HG03432 (cell line): ENCODE results near the gene MAG.

Experiments used
- ATAC-seq: cut with Tn5 transposase; IDR thresholded peaks from one replicate; pipeline ENCODE4 v1.9.1; 2021; ENCODE audit warnings: mild to moderate bottlenecking, moderate library complexity; ENCODE audit not compliant: unreplicated experiment

Gene MAG

DNA sequence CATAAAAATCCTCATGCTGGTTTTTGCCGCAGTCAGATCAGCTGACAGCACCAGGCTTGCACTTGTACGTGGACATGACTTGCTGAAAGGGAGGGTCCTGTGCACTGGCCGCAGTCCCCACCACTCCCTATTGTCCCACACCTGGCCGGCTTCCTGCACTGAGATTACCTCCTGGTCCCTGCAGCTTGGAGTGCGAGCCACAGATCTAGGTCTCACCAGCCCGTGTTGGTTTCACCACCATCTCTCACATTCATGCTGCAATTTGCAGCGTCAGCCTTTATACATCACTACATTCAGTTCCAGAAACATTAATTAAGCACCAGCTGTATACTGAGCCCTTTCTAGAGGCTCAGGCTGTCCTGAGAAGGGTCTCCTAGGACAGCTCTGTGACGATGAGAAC, 22.1 kb downstream of the MAG start:
- no peak for ATAC-seq

DNA sequence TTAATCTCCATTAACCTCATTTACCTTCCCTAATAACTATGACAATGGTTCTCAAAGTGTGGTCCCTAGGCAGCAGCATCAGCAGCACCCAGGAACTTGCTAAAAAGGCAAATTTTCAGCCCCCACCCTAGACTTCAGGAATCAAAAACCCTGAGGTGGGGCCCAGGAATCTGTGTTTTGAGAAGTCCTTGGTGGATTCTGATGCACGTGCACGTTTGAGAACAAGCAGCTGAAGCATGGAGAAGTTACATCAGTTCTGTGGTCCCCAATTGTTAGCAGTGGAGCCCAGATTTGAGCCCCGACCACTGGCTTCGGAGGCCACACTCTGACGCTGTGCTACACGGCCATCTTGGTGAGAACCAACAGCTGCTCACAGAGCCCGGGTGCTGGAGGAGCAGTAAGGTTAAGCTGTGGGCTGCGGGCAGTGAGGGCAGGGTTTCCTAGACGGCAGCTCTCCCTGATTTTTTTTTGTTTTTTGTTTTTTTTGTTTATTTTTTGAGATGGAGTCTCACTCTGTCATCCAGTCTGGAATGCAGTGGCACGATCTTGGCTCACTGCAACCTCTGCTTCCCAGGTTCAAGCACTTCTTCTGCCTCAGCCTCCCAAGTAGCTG, 23.0 kb downstream of the MAG start:
- ATAC-seq, result no peak

DNA sequence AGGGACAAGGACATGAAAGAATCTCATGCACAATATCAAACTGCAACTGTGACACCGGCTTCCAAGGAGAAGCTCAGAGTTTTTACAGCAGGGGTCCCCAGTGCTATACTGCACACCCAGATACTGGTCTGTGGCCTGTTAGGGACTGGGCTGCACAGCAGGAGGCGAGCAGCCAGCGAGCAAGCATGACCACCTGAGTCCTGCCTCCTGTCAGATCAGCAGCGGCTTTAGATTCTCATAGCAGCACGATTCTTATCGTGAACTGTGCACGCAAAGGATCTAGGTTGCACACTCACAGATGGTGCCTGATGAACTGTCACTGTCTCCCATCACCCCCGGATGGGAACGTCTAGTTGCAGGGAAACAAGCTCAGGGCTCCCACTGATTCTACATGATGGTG, 23.9 kb downstream of the MAG start:
- ATAC-seq, result no peak

DNA sequence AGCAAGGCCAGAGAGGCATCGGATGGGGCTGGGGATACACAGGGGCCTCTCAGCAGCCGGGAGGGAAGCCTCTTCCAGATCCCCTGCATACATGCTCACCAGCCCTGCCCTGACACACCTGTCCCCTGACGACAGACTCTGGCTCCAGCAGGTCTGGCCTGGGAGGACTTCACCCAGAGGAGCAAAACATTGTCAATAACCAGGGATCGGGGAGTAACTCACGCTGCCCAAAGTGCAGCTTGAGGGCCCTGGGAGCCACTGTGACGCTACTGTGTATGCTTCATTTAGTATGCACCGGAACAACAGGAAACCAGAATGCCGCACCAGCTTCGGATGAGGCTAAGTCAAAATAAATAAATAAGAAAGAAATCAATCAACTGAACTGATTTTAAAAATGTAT, 24.6 kb downstream of the MAG start:
- no peak for ATAC-seq

DNA sequence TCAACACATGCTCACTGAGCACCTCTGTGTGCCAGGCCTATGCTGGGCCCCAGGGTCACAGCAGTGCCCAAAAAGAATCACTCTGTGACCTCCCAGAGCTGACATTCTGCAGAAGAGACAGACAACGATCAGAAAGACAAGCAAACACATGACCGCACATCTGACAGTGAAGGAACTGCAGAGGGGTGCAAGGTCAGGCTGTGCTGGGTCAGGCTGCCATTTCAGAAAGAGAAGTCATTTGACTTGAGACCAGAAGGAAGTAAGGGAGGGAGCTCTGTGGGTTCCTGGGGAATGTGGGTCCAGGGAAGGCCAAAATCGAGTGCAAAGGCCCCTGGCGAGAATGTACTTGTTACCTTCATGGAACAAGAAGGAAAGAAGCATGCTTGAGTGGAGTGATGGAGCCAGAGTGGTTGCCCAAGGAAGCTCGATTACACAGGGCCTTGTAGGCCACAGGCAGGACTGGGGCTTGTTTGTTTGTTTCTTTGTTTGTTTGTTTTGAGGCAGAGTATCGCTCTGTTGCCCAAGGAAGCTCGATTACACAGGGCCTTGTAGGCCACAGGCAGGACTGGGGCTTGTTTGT, 25.6 kb downstream of the MAG start:
- ATAC-seq, result no peak

DNA sequence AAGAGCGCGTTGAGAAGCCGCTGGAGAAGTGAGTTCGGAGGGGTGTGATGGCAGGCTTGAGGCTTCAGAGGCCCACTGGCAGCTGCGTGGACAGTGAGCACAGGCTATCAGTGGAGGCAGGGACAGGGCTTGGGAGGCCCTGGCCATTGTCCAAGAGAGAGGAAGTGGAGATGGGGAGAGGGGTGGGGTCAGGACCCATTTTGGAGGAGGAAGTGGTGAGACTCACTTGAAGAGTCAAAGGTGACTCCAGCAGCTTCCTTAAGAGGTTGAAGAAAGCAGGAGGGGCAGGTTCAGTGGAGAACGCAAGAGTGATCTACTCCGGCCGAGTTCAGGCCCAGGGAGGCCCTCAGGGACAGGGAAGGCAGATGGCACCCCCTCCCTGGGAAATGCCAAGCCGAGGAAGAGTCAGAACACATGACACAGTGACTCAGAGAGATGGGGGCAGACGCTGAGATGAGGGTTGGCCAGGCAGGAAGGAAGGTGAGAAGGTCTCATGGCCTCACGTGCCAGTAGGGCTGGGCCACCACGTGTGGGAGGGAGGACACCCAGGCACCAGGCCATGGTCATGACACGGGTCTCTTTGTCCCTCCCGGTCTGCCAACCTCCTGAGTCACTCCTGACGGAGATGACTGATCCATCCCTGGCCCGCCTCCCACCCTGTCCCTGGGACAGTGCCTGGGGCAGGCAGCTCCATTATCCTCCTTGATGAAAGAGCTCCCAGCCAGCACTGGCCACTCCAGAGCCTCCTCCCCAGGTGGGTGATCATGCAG, 26.9 kb downstream of the MAG start:
- ATAC-seq, result no peak

DNA sequence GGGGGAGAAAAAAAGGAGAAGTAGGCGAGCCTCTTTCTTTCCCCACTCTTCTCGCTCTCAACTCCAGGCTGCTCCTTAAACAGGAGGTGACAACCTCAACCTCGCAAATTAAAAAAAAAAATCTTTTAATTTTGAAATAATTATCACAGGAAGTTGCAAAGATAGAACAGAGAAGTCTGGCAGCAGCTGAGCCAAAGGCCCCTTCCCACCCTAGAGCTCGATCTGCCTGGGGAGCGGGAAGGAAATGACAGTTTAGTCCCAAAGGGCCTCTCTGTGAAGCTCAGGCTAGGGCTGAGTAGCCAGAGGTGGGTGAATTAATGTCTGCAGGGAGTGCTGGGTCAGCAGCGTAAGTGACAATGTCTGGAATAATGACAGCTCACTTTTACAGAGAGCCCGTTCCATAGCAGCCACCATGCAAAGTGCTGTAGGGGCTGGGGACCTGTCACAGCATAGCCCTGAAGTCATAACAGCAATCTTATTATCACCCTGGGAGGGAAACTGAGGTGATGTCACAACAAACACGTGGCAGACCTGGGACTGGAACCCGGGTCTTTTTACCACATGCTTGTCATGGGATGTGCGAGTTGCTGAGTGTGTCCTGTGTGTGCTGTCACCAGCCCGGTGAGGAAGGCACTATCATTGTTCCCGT, 28.2 kb downstream of the MAG start:
- no peak for ATAC-seq

DNA sequence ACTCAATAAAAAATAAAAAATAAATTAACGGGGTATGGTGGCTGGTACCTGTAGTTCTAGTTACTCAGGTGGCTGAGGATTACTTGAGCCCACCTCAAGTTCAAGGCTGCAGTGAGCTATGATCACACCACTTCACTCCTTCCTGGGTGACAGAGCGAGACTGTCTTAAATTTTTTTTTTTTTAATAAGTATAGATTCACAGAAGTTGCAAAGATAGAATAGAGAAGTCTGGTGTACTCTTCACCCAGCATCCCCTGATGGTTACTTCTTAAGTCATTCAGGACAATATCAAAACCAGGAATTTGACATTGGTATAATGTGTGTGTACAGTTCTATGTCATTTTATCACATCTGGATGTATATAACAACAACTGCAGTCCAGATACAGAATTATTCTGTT, 29.3 kb downstream of the MAG start:
- no peak for ATAC-seq

DNA sequence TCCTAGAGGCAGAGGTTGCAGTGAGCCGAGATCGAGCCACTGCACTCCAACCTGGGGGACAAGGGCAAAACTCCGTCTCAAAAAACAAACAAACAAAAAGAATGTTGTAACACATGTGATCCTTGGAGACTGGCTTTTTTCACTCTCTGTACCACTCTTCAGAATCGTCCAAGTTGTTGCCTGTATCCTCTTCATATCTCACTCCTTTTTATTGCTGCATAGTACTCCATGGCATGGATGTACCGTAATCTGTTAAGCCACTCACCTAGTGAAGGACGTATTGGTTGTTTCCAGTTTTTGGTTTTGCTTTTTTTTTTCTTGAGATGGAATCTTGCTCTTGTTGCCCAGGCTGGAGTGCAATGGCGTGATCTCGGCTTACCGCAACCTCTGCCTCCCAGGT, 30.1 kb downstream of the MAG start:
- no peak for ATAC-seq

DNA sequence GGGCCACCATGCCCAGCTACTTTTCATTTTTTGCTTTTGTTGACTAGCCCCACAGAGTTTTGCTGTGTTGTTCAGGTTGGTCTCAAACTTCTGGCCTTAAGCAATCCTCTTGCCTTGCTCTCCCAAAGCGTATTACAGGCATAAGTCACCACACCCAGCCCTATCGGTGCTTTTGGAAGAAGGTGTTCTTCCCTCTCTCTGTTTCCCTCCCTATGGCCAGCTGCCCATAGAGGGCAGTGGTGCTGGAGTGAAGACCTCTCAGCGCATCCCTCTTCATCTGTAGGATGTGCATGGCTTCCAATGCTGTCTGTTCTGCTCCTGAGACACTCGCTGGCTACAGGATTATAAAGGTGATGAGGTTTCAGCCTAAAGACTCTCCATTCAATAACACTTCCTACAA, 35.7 kb downstream of the MAG start:
- no peak for ATAC-seq

DNA sequence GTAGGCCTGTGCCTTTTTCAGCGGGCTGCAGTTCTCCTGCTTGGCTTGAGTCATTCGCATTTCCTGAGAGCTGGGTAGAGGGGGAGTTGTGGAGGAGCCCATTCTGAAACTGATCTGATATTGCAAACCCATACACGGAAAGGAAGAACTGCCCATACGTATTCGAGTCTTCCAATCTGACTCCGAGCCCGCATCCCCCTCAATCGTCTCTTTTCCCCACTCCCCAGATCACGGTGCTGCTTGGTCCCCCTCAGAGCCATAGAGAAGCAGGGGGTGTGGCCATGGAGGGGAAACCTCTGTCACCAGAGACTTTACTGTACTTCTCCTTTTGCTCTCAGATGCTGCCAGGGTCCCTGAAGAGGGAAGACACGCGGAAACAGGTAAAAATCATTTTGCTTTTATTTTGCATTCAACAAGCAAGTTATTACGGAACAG, 36.9 kb downstream of the MAG start, which contains the start of gene CD22:
CD22 (plus strand) TSS at position 337 of the 435 bp plus-strand sequence. CDS start 2,854 bp downstream, outside the sequence.
- peak; percentile 34 for ATAC-seq

DNA sequence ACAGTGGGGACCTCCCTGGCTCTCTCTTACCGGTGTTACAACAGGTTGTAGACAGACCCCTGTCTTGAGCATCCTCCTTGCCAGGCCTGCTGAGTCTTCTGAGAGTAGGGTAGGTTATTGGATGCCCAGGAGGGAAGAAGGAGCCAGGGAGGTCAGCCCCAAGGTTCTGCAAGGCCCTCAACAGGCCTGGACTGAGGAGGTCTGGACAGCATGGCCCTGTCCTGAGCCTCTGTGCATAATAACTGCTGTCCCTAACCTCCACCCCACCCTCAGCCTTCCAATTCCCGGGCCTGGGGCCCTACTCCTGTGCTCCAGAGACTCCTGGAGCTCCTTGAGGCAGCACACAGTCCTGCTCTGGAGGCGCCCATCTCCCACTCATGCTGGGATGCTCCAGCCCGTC, 37.4 kb downstream of the MAG start:
- ATAC-seq, result peak; percentile 11

DNA sequence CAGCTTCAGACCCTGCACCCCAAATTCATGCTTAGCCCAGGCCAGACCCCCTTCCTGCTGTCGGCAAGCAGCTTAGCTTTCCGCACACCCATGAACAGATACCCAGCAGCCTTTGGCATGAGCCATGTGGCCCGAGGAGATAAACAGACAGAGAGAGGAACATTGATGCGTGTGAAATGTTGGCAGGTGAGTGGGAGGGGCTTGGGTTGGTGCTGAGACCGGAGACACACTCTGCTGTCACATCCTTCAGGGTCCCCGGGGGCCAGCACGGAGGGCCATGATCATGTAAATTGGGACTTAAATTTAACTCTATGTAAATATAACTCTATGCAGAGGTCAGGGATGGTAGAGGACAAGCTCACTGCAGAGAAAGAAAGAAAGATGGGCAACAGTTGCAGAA, 38.5 kb downstream of the MAG start:
- ATAC-seq, result peak; percentile 53

DNA sequence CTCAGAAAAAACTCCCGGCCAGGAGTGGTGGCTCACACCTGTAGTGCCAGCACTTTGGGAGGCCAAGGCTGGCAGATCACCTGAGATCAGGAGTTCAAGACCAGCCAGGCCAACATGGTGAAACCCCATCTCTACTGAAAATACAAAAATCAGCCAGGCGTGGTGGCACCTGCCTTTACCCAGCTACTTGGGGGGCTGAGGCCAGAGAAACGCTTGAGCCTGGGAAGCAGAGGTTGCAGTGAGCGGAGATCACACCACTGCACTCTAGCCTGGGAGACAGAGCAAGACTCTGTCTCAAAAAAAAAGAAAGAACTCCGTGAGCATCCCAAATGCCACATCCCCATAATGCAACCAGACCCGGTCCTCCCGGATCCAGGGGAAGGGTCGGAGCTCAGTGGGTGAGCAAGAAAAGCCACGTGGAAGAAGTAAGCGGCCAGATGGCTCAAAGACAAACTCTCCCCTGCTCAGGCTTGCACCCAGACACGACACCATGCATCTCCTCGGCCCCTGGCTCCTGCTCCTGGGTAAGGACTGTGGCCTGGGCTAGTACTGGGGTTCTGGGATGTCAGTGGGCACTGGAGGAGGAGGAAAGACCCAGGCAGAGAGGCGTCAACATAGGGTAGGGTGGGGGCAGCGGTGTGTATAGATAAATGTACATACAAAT, 39.7 kb downstream of the MAG start:
- no peak for ATAC-seq

DNA sequence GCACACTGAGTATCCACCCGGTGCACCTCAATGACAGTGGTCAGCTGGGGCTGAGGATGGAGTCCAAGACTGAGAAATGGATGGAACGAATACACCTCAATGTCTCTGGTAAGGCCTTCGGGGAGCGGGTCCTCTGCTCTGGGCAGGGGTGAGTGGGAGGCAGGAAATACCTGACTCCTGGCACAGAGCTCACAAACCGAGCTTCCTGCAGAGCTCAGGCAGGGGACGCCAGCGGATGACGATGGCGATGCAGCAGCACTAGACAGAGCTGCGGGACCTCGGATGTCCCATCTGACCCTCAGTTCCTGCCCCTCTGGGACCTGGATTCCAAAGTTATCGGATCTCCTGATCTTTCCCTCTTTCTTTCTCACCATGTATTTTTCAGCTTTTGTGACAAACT, 40.9 kb downstream of the MAG start:
- ATAC-seq, result no peak

DNA sequence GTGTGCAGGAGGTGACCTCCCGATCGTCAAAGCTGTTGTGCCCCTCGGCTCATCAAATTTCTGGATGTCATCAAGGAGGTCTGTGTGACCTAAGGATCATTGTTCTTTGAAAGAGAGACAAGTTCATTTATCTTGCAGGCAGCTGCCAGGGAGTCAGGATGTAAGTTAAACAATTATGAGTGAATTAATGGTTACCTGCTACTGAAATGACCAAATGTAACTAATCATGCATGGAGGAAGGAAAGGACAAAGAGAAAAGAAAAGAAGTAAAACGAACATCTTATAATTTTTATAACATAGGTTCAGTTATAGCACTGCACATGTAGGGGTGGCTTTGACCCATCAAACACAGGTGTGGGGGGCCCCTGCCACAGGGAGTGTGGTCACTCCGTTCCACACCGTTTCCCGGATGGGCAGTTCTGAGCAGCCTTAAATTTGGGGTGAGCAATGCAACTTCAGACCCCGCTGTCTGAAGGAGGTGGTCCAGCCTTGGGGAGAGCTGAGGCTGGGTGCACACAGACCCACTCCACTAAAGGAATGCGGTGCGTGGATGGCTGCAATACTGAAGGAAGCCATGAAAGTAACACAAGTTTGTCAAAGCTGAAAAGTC, 42.3 kb downstream of the MAG start:
- ATAC-seq, result no peak

DNA sequence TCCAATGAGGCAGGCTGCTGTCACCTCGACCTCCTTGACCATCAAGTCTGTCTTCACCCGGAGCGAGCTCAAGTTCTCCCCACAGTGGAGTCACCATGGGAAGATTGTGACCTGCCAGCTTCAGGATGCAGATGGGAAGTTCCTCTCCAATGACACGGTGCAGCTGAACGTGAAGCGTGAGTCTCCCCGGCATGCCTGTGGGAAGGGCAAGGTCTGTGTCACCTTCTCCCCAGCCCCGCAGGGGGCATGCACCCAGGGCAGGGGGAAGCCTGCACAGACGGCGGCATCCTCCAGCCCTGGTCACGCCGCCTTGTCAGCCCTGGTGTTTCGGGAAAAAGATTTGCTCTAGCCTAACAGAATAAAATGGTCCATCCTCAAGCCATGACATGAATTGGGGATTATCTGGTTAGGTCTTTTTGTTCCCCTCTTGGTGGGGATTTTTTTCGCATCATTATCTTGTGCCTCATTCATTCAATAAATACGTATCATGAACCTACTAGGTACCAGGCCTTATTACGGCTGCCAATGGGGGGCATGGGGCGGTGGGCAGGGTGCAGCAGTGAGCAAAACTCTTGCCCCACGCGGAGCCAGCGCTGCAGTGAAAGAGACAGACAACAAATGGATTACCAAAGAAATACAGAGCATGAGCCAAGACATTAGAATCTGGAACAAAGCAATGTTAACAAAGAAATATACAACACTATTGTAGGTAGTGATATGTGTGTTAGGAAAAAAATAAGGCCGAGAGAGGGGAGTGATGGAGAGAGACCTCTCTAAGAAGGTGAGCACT, 44.4 kb downstream of the MAG start:
- no peak for ATAC-seq

DNA sequence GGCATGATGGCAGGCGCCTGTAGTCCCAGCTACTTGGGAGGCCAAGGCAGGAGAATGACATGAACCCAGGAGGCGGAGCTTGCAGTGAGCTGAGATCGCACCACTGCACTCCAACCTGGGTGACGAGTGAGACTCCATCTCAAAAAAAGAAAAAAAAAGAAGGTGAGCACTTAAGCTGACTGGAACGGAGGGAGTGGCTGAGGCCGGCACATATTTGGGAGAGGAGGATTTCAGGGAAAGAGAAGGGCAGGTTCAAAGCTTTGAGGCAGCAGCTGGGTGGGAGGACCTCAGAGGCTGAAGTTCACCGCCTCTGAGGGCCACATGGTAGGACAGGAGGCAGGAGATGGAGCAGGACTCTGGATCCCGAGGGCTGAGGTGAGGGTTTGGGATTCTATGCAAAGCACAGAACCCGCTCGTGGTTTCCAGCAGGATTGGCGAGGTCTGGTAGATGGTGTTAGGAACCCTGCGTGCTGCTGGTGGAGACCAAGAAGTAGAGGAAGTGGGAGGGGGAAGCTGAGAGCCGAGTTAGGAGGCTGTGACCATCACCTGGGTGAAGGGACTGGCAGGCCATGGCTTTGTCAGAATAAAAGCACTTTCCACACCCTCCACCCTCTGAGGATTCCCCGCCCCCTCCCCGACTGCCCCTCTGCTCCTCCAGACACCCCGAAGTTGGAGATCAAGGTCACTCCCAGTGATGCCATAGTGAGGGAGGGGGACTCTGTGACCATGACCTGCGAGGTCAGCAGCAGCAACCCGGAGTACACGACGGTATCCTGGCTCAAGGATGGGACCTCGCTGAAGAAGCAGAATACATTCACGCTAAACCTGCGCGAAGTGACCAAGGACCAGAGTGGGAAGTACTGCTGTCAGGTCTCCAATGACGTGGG, 45.4 kb downstream of the MAG start:
- ATAC-seq, result no peak

DNA sequence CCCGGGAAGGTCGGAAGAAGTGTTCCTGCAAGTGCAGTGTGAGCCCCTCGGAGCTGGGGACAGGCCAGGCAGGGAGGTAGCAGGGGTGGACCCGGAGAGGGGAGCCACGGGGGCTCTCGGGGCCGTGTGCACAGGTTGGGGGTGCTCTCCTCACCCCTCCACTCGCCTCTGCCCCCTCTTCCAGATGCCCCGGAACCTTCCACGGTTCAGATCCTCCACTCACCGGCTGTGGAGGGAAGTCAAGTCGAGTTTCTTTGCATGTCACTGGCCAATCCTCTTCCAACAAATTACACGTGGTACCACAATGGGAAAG, 46.0 kb downstream of the MAG start:
- no peak for ATAC-seq
